Thyroid gland (tissue), 4 donors: ENCODE results near the gene SAMD9.

ENCODE experiments used
- POLR2A ChIP-seq, 2 donors: fragments of 450-650 bp; IDR thresholded peaks; one replicate each; pipeline ENCODE4 v1.6.1; 2017; ENCODE audit warnings: antibody characterized with exemption in 2 of 2, mild to moderate bottlenecking in 2 of 2, moderate library complexity in 1 of 2
- TF ChIP-seq, protein P1 (sequence below), 6 experiments: fragments of 200-600 bp in 3 of 6; fragments of 450-650 bp in 3 of 6; sonication (generic) in 3 of 6; IDR thresholded peaks; one replicate each; pipeline ENCODE4 v1.5.1; 2016 to 2019; ENCODE audit warnings: antibody characterized with exemption in 6 of 6, mild to moderate bottlenecking in 2 of 6, inconsistent platforms in 1 of 6, moderate library complexity in 1 of 6

DNA sequence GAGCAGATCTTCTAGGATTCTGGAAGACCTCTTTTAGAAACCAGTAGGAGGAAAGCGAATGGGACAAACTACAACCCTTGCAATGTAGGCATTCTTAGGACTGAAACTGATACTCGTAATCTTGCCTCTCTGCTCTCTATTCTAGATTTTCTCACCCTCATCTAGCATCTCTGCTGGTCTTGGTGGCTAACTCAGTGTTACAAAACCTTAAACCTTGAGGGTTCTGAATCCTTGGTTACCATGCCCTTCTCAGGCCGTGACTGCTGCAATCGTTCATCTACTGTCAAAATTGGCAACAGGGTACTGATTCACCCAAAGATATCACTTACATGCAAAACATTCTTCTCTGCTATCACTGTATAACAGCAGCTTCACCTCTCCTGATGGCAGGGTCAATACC, 55.2 kb downstream of the SAMD9 start:
- TF ChIP-seq, protein P1, sequence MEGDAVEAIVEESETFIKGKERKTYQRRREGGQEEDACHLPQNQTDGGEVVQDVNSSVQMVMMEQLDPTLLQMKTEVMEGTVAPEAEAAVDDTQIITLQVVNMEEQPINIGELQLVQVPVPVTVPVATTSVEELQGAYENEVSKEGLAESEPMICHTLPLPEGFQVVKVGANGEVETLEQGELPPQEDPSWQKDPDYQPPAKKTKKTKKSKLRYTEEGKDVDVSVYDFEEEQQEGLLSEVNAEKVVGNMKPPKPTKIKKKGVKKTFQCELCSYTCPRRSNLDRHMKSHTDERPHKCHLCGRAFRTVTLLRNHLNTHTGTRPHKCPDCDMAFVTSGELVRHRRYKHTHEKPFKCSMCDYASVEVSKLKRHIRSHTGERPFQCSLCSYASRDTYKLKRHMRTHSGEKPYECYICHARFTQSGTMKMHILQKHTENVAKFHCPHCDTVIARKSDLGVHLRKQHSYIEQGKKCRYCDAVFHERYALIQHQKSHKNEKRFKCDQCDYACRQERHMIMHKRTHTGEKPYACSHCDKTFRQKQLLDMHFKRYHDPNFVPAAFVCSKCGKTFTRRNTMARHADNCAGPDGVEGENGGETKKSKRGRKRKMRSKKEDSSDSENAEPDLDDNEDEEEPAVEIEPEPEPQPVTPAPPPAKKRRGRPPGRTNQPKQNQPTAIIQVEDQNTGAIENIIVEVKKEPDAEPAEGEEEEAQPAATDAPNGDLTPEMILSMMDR (IDR thresholded peaks at IDR 0.05) = no peak
- TF ChIP-seq POLR2A (IDR thresholded peaks at IDR 0.05) = no peak
